Vagina (tissue), 2 donors: ENCODE measurements around the gene UHRF1.

Source experiments
- POLR2A ChIP-seq, 2 donors: fragments of 450-650 bp; IDR thresholded peaks; one replicate each; pipeline ENCODE4 v1.6.1; 2017; ENCODE audit warnings: antibody characterized with exemption in 2 of 2, mild to moderate bottlenecking in 2 of 2, moderate library complexity in 2 of 2
- TF ChIP-seq, protein P1 (sequence below), 3 experiments: fragments of 450-650 bp in 2 of 3; fragments of 200-600 bp in 1 of 3; sonication (generic) in 1 of 3; IDR thresholded peaks; one replicate each; pipeline ENCODE4 v1.5.1; 2017 to 2019; ENCODE audit warnings: antibody characterized with exemption in 3 of 3, mild to moderate bottlenecking in 2 of 3, moderate library complexity in 2 of 3

DNA sequence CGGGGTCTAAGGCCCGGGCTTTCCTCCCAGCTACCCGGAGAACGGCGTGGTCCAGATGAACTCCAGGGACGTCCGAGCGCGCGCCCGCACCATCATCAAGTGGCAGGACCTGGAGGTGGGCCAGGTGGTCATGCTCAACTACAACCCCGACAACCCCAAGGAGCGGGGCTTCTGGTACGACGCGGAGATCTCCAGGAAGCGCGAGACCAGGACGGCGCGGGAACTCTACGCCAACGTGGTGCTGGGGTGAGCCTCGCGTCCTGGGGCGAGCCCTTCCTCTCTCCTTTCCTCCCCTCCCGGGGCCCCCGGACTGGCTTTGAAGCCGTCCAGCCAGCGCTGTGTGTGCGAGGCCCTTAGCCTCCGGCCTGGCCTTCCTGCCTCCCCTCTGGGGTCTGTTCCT, 23.4 kb downstream of the UHRF1 start:
- TF ChIP-seq, protein P1, sequence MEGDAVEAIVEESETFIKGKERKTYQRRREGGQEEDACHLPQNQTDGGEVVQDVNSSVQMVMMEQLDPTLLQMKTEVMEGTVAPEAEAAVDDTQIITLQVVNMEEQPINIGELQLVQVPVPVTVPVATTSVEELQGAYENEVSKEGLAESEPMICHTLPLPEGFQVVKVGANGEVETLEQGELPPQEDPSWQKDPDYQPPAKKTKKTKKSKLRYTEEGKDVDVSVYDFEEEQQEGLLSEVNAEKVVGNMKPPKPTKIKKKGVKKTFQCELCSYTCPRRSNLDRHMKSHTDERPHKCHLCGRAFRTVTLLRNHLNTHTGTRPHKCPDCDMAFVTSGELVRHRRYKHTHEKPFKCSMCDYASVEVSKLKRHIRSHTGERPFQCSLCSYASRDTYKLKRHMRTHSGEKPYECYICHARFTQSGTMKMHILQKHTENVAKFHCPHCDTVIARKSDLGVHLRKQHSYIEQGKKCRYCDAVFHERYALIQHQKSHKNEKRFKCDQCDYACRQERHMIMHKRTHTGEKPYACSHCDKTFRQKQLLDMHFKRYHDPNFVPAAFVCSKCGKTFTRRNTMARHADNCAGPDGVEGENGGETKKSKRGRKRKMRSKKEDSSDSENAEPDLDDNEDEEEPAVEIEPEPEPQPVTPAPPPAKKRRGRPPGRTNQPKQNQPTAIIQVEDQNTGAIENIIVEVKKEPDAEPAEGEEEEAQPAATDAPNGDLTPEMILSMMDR (IDR thresholded peaks at IDR 0.05), result no peak
- TF ChIP-seq POLR2A (IDR thresholded peaks at IDR 0.05), result no peak
